Measurements from ENCODE around the gene HOXB4.

- TF ChIP-seq CTCF (conservative IDR thresholded peaks at IDR 0.05; ENCODE audit: low read depth, low read length) (no peak), EZH2 (IDR thresholded peaks at IDR 0.05; ENCODE audit: borderline replicate concordance, low read depth, low read length, poor library complexity, severe bottlenecking) (no peak)
Observed at GRCh38 chr17:48539177-48539576, 39.0 kb downstream of the HOXB4 start.

All from A673 (cell line).